HL-60 (cell line): ENCODE results near the gene CTRB2.

Experiments used
- DNase-seq, 2 experiments: peaks; one replicate each; pipeline ENCODE4 v3.0.0-alpha.2; 2010 to 2020; ENCODE audit warnings: low read depth in 1 of 2, low spot score in 1 of 2
- H3K27ac ChIP-seq: fragments of 250-450 bp; sonication (Bioruptor Pico); replicated peaks from 2 replicates; pipeline ENCODE4 v1.5.1; 2020; ENCODE audit warnings: mild to moderate bottlenecking, moderate library complexity
- H3K27me3 ChIP-seq: fragments of 250-450 bp; sonication (Bioruptor Pico); 2 replicates; pipeline ENCODE4 v1.5.1; 2021; ENCODE audit warnings: mild to moderate bottlenecking, moderate library complexity; ENCODE audit not compliant: insufficient read depth, poor library complexity, severe bottlenecking
- H3K4me3 ChIP-seq: replicated peaks from 2 replicates; pipeline ENCODE4 v1.5.1; 2011; ENCODE audit warnings: mild to moderate bottlenecking, control low read depth, low read length; ENCODE audit not compliant: insufficient read depth
- GABPA ChIP-seq: IDR thresholded peaks from 2 replicates; pipeline ENCODE4 v1.6.1; 2012; ENCODE audit warnings: low read depth
- POLR2AphosphoS5 ChIP-seq: IDR thresholded peaks from 2 replicates; pipeline ENCODE4 v1.6.1; 2012; ENCODE audit warnings: low read depth
- SPI1 ChIP-seq: IDR thresholded peaks from 2 replicates; pipeline ENCODE4 v1.6.1; 2012; ENCODE audit warnings: low read depth, mild to moderate bottlenecking, borderline replicate concordance
- TF ChIP-seq, protein P1 (sequence below): IDR thresholded peaks from one replicate; pipeline ENCODE4 v1.5.1; 2011; ENCODE audit warnings: low read length, control low read depth, inconsistent platforms; ENCODE audit not compliant: insufficient read depth
- TF ChIP-seq, protein P2 (sequence below): IDR thresholded peaks from 2 replicates; pipeline ENCODE4 v1.6.1; 2012; ENCODE audit warnings: low read depth; ENCODE audit not compliant: insufficient replicate concordance

The CTRB2 gene

DNA sequence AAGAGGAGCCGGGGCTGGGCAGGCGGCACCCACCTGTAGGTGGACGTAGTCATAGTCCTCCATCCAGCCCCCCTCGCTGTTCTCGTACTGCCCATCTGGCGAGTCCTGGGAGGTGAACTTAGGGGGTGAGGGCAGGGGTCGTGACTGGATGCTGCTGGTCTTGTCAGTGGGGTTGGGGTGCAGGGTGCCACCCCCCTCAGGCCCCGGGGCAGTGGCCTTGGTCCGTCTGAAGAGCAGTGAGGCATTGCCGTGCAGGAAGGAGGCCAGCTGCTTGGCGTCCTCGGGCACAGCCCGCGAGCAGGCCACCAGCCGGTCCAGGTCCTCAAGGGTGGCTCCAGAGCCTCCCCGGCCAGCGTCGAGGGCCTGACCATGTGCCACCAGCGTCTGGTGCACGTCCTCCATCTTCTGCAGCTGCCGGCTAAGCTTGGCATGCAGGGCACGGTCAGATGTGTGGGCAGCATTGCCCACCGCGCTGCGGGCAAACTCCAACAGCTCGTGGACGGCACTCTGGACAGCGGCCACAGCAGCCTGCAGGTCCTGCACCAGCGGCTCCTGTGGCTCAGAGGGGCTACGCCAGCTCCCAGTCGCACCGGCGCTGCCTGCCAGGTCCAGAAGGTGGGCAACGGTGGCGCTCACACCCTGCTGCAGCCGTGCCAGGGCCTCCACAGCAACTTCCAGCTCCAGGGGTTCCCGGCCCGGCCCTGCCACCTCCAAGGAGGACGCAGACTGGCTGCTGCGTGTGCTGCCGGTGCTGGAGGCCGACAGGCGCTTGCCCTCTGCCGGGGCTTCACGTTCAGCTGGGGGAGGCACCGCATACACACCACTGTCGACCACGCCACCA, 28.1 kb upstream of the CTRB2 start:
- no peak for TF ChIP-seq GABPA
- no peak for TF ChIP-seq SPI1
- H3K27ac ChIP-seq = no peak overlapping the region
- no peak for DNase-seq
- no peak overlapping the region for H3K4me3 ChIP-seq
- H3K27me3 ChIP-seq = peaks cover 23% of the 10 kb centered on the region

DNA sequence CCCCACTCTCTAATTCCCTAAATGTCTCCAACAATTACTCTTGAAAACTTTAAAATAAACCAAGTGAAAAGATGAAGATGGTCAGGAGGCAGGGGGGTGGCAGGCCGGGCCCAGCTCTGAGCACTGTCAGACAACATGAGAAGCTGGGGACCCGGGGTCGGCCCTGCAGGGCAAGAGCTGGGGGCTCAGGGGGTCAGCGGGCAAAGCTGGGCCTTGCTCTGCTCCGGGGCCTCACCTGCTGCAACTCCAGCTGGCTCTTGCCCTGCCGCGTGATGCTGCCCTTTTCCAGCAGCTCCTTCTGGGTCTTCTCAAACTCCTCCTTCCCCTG, 26.6 kb upstream of the CTRB2 start:
- Histone ChIP-seq H3K27me3 (peaks cover 21% of the 10 kb centered on the region), H3K27ac (no peak overlapping the region), H3K4me3 (no peak overlapping the region)
- TF ChIP-seq, protein P1, sequence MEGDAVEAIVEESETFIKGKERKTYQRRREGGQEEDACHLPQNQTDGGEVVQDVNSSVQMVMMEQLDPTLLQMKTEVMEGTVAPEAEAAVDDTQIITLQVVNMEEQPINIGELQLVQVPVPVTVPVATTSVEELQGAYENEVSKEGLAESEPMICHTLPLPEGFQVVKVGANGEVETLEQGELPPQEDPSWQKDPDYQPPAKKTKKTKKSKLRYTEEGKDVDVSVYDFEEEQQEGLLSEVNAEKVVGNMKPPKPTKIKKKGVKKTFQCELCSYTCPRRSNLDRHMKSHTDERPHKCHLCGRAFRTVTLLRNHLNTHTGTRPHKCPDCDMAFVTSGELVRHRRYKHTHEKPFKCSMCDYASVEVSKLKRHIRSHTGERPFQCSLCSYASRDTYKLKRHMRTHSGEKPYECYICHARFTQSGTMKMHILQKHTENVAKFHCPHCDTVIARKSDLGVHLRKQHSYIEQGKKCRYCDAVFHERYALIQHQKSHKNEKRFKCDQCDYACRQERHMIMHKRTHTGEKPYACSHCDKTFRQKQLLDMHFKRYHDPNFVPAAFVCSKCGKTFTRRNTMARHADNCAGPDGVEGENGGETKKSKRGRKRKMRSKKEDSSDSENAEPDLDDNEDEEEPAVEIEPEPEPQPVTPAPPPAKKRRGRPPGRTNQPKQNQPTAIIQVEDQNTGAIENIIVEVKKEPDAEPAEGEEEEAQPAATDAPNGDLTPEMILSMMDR = no peak
- TF ChIP-seq GABPA (no peak), SPI1 (no peak), POLR2AphosphoS5 (no peak)
- TF ChIP-seq, protein P2, sequence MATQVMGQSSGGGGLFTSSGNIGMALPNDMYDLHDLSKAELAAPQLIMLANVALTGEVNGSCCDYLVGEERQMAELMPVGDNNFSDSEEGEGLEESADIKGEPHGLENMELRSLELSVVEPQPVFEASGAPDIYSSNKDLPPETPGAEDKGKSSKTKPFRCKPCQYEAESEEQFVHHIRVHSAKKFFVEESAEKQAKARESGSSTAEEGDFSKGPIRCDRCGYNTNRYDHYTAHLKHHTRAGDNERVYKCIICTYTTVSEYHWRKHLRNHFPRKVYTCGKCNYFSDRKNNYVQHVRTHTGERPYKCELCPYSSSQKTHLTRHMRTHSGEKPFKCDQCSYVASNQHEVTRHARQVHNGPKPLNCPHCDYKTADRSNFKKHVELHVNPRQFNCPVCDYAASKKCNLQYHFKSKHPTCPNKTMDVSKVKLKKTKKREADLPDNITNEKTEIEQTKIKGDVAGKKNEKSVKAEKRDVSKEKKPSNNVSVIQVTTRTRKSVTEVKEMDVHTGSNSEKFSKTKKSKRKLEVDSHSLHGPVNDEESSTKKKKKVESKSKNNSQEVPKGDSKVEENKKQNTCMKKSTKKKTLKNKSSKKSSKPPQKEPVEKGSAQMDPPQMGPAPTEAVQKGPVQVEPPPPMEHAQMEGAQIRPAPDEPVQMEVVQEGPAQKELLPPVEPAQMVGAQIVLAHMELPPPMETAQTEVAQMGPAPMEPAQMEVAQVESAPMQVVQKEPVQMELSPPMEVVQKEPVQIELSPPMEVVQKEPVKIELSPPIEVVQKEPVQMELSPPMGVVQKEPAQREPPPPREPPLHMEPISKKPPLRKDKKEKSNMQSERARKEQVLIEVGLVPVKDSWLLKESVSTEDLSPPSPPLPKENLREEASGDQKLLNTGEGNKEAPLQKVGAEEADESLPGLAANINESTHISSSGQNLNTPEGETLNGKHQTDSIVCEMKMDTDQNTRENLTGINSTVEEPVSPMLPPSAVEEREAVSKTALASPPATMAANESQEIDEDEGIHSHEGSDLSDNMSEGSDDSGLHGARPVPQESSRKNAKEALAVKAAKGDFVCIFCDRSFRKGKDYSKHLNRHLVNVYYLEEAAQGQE = no peak
- DNase-seq = no peak

DNA sequence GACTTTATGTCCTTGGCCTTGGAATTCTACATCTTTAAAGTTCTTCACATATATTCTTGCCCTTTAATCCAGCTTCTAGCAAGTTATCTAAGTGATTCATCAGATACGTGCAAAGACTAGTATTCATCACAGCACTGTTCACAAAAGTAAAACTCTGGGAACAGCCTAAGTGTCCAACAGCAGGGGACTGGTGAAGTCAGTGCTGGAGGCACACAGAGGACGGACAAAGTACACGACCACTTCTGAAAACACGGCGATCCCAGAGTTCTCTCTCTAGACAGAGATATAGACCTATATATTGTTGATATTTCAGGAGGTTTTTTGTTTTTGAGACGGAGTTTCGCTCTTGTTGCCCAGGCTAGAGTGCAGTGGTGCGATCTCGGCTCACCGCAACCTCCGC, 24.6 kb upstream of the CTRB2 start:
- no peak overlapping the region for H3K4me3 ChIP-seq
- TF ChIP-seq, protein P2 = no peak
- TF ChIP-seq POLR2AphosphoS5 (no peak), GABPA (no peak), SPI1 (no peak)
- TF ChIP-seq, protein P1 = no peak

DNA sequence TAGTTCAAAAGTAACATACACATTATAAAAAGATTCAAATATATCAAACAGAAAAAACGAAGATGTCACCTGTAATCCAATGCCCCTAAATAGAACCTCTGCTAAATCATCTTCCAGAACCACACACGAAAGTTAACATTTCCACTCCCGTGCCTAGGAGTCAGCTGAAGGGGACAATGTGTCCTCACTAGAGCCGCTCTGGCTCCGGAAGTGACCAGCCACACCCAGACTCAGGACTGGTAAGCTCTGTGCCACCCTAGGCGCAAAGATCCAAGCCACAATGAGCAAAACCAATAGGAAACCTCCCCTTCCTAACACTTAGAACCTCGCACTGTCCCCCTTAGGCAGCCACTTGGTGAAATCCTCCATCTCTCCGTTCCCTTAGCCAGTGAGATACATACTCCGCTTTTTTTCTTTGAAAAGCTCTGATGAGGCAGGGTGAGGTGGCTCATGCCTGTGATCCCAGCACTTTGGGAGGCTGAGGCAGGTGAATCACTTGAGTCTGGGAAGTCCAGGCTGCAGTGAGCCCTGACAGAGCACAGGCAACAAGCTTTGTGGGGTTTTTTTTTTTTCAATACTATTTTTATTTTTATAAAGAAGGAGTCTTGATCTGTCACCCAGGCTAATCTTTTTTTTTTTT, 23.6 kb upstream of the CTRB2 start:
- DNase-seq = no peak
- H3K27me3 ChIP-seq = peaks cover 8% of the 10 kb centered on the region
- no peak overlapping the region for H3K27ac ChIP-seq

More for the DNA sequence above, 24.6 kb upstream of the CTRB2 start:
- no peak for DNase-seq
- Histone ChIP-seq H3K27ac (no peak overlapping the region), H3K27me3 (peaks cover 8% of the 10 kb centered on the region)

More for the DNA sequence above, 23.6 kb upstream of the CTRB2 start:
- TF ChIP-seq, protein P2 = no peak
- TF ChIP-seq GABPA = no peak
- TF ChIP-seq, protein P1 = no peak
- TF ChIP-seq SPI1 = no peak
- no peak for TF ChIP-seq POLR2AphosphoS5
- H3K4me3 ChIP-seq = no peak overlapping the region
